Lung microvascular endothelial cell (primary cell): ENCODE data around the gene GRM7. TPM values are rescaled to one million over a fixed set of nuclear protein-coding genes. Genes with fewer than 3 reads are reported as not detected.

ENCODE experiments used
- DNase-seq, 2 donors: peaks; one replicate each; pipeline versions ENCODE4 v3.0.0 to v3.0.0-alpha.2; 2010; ENCODE audit warnings: low read depth in 2 of 2
- total RNA-seq: library from RNA; depleted of rRNA; stranded (reverse); fragments of >200 nt; gene quantifications from 2 replicates; pipeline ENCODE4 v1.2.1, GENCODE V29; 2014

GRM7 gene
- total RNA-seq, 1 donor from 2014 or later: not detected

DNA sequence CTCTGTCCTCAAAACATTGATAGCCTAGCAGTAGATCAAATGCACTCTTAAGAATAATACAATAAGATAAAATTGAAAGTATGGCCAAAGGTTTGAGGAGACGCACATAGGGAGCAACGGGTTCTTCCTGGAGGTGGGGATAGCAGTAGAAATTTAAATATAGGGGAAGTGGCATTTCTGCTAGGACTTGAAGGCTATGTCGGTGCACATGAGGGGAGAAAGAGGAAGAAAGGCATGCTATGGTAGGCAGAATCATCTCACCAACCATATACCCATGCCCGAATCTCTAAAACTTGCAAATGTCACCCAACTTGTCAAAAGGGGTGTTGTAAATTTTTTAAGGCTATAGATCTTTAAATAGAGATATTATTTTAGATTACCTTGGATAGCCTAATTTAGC, 905.6 kb downstream of the GRM7 start:
- DNase-seq: no peak

DNA sequence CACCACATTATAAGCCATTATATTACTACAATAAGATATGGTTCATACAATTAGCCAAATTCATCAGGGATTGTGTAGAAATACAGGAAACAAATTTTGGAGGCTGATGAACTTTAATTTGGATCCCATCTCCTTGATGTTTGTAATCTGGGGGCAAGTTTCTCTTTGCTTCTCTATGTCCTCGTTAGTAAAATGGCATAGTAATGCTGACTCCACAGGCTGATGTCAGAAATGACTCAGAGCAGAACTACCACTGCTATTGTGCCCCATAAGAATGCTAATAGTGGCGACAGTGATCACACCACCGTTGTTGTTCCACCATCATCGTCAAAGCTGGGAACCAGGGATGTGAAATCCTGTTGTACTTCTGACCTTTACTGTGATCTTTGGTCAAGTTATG, 918.4 kb downstream of the GRM7 start:
- DNase-seq: peak in 1 of 2 donors; percentile 55

DNA sequence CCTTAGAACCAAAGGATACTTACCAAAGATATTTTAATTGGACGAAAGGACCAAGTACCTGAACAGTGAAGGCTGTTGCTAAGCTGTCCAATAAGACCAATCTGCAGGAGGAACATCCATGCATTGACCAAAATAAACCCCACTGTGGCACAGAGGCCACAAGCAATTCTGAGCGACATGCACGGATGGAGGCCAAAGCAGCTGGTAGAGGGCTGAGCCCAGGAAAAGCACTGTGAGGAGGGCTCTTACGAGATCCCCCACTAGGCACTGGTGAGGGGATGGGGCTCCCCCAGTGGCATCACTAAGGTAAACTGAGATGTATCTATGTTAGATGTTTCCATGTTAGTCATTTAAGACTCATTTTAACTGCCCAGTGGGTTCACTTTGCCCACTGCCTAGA, 920.5 kb downstream of the GRM7 start:
- DNase-seq: no peak

- peak in 1 of 2 donors; percentile 39 for DNase-seq
These were observed 927.2 kb downstream of the GRM7 start for GRCh38 chr3:7787871-7788828.

DNA sequence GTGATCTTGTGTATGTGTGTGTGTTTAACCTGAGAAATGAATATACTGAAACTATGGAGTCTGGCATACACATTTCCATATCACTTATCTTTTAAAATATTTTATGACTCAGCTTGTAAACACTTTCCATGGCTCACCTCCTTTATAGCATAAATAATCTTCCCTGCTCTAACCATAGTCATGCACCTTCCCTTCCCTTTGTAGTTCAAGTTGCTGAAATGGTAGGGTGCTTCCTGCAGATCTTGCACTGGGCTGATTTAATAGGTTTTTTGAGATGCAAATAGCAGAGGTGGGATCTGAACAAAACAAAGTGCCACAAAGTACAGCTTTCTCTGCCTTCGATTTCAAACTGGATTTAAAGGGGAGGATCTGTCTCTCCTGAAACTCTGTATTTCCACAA, 928.0 kb downstream of the GRM7 start:
- no peak for DNase-seq

DNA sequence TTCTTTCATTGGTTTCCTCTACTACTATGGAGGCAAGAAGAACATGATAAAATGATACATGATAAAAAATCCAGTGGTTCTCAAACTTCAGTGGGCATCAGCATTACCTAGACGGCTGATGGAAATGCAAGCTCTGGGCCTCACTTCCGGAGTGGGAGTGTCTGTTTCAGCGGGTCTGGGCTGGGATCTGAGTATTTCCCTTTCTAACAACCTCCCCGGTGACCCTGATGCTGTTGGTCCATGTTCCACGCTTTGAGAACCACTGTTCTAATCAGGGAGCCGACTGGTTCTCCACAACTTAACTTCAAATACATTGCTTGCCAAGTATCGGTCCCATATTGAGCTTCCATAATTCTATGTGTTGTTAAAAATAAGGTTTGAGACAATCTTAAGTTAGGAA, 928.4 kb downstream of the GRM7 start:
- no peak for DNase-seq

DNA sequence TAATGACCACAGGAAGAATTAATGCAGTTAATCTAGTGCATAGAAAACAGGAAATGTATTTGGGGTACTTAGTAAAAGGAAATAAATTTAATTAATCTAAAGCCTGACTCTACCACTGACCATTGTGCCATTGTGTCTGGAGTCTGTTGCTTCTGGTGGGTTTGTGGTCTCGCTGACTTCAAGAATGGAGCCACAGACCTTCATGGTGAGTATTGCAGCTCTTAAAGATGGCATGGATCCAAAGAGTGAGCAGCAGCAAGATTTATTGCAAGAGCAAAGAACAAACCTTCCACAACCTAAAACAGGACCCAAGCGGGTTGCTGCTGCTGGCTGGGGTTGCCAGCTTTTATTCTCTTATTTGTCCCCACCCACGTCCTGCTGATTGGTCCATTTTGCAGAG, 929.2 kb downstream of the GRM7 start:
- DNase-seq: no peak
